Measurements from ENCODE around the gene ZBTB6. TPM values are rescaled to one million over a fixed set of nuclear protein-coding genes. Genes with fewer than 3 reads are reported as not detected.
A peak's percentile ranks its signal among the peaks of the same experiment; 100 is the strongest.

ZBTB6 gene
- total and polyA plus RNA-seq, 9 of the 15 experiments (the other 6 are each of a cell fraction or from before 2014, with no cell fraction given), result 1.4 to 7.2 (median 5.3) TPM

- TF ChIP-seq E2F8 (IDR thresholded peaks at IDR 0.05; ENCODE audit: low read depth, partially characterized antibody) (peak; percentile 93), ID3 (CRISPR knock-in tag; IDR thresholded peaks at IDR 0.05) (no peak), ID3 (tag; IDR thresholded peaks at IDR 0.05) (no peak; the same call in 1 of the 2 replicates), ZMIZ1 (IDR thresholded peaks at IDR 0.05; ENCODE audit: low read depth in 2 of 2, low read length in 2 of 2) (no peak), PML (IDR thresholded peaks at IDR 0.05; ENCODE audit: low read length) (peak; percentile 71; the same call in 1 of the 2 replicates), NCOA1 (IDR thresholded peaks at IDR 0.05; ENCODE audit: low read depth) (peak; percentile 58), ZFX (CRISPR knock-in tag; IDR thresholded peaks at IDR 0.05) (peak; percentile 89), ZC3H8 (IDR thresholded peaks at IDR 0.05) (peak; percentile 87; the same call in 1 of the 2 replicates), FOXJ2 (tag; IDR thresholded peaks at IDR 0.05) (peak; percentile 46; the same call in 1 of the 2 replicates), RCOR1 (IDR thresholded peaks at IDR 0.05; ENCODE audit: borderline replicate concordance in 1 of 2, low read depth in 2 of 2, low read length in 2 of 2) (peak in 1 of 2 experiments; percentile 6; a peak in 2 of 4 replicates), LEF1 (IDR thresholded peaks at IDR 0.05) (0 out of 2 replicates have a peak, but pooled peaks have one; percentile 18), RAD21 (CRISPR knock-in tag; conservative IDR thresholded peaks at IDR 0.05 in 1 of 2, IDR thresholded peaks at IDR 0.05 in 1 of 2) (no peak; a peak in 1 of 4 replicates), KAT7 (CRISPR knock-in tag; IDR thresholded peaks at IDR 0.05; ENCODE audit: borderline replicate concordance) (peak; percentile 62; the same call in 1 of the 2 replicates)
- TF ChIP-seq, protein P1, sequence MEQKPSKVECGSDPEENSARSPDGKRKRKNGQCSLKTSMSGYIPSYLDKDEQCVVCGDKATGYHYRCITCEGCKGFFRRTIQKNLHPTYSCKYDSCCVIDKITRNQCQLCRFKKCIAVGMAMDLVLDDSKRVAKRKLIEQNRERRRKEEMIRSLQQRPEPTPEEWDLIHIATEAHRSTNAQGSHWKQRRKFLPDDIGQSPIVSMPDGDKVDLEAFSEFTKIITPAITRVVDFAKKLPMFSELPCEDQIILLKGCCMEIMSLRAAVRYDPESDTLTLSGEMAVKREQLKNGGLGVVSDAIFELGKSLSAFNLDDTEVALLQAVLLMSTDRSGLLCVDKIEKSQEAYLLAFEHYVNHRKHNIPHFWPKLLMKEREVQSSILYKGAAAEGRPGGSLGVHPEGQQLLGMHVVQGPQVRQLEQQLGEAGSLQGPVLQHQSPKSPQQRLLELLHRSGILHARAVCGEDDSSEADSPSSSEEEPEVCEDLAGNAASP (IDR thresholded peaks at IDR 0.05), result no peak
These were observed at the start of gene ZBTB6 (continued) for GRCh38 chr9:122912964-122913673.
